Stimulated activated CD4-positive, alpha-beta T cell treated with anti-CD3 and anti-CD28 coated beads, Interleukin-15, amount 100 ng/mL, for 1 hour (primary cell): Measurements from ENCODE around the gene TMOD1.

Source experiments
- DNase-seq, 2 donors: peaks; one replicate each; pipeline ENCODE4 v3.0.0-alpha.2; 2020; ENCODE audit warnings: low read depth in 1 of 2, low spot score in 1 of 2

Gene TMOD1

DNA sequence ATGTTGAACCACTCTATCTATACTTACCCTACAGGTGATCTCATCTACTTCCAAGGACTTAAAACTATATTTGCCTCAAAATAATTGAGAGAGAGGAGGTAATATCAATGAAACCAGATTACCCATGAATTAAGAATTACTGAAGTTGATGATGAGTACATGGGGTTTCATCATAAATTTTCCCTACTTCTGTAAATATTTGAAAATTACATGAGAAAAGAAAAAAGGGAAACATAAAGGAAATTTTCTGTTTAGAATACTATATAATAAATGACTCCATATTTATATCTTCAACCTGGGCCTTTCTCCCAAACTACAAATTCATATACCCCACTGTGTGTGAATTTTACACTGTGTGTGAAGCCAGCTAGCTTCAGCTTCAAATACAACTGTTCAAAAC lies 129.1 kb downstream of the TMOD1 start:
- no peak for DNase-seq

DNA sequence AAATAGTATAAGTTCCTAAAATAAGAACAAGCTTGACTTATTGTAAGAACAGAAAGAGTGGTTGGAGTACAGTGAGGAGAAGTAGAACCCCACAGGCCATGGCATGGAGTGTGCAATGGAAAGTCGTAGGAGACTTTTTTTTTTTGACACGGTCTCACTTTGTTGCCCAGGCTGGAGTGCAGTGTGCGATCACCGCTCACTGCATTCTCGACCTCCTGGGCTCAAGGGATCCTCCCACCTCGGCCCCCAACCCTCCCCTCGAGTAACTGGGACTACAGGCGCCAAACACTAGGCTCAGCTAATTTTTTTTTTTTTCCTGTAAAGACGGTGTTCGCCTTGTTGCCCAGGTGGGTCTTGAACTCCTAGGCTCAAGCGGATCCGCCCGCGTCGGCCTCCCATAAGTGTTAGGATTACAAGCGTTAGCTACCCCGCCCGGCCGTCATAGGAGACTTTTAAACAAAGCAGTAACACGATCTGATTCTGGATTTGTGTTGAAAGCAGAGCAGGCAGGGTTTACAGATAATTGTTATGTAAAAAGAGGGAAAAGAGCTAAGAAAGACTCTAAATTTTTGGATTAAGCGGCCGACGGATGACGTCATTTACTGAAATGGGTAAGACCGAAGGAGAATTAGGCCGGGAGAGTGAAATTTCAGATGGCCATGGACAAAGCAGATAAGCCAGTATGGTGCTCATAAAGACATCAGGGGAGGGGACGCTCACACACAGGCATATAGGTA lies 130.9 kb downstream of the TMOD1 start:
- DNase-seq = no peak

DNA sequence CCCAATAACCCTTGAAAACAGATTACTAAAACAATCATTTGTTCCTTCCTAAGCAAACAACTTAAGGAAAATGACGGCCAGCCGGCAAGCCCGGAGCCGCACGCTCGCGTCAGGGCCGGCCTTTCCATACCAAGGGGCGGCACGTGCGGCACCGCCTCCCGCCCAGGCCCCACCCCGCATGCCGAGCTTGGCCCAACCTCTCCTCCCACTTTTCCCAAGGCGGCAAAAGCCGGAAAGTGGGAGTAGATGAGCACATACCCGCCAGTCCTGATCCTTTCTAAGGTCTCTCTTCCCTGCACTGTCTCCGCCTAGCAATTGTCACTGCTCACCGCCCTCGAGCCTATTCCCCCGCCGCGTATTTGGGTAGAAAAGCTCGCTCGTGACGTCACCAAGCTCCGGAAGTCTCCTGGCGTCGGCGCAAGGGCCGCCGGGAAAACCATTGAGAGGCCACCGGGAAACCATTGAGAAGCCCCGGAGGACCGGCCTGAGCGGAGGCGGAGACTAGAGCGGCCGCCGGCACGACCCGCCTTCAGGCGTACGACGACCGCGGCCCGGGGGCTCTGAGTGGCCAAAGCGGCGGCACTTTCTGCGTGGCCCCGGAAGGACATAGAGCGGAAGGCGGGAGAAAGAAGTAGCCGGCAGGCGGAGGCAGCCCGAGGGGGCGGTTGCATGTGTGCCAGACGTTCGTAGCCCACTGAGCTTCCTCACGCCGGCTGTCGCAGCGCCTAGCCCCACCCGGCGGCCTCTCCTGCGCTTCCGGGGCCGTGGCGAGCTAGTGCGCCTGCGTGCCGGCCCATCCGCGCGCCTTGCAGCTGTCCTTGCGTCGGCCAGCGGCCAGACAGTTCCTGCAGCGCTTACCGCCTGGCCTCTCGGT lies 131.8 kb downstream of the TMOD1 start, which contains the start of the genes NCBP1 and TSTD2:
Gene NCBP1 (plus strand): TSS at position 837 of the 874 bp plus-strand sequence. CDS start 61 bp downstream, outside the sequence.
Gene TSTD2 (minus strand): TSS at position 384 of the 874 bp plus-strand sequence. CDS start 5,806 bp downstream, outside the sequence.
- DNase-seq = peak; percentile 89 to 90

DNA sequence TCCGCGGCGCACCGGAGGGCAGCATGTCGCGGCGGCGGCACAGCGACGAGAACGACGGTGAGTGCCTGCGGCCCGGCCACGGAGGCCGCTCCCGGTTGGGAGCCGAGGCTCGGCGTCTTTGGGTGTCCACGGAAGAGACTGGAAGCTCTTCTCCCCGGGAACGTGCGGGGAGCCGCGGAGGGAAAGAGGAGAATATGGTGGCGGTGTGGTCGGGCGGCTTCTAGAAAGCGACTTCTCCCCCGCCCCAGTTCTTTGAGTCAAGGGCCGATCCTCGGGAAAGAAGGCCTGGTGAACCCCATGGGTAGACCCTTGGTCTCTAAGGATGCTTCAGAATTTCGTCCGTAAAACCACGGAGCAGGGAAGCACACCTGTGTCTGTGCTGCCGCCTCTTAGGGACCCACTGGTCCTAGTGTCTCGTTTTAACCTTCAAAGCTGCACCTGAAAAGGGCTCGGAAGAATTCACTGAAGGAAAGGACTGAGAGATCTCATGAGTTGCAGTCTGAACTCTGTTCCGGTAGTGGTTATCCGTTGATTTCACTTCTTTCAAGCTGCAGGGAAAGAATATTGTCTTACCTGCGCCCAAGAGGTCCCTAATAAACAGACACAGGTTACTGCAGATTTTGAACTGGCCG lies 132.5 kb downstream of the TMOD1 start:
- DNase-seq = no peak

DNA sequence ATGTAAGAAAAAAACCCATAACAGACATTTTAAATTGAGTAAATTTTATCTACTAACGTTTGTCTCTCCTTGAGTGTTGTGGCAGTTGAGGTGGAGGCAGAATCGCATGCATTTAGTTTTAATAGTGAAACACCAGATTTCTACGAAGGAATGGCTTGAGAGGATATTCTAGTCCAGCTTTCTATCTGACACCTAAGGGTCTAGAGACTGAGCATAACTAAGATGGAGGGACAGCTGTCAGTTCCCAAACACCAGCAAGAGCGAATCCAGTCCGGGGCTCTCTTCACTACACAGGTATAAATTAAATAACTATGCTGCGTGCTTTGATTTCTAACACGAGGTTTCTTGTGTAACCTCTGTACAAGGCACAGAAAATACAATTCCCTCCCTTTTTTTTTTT lies 133.6 kb downstream of the TMOD1 start:
- DNase-seq = no peak

DNA sequence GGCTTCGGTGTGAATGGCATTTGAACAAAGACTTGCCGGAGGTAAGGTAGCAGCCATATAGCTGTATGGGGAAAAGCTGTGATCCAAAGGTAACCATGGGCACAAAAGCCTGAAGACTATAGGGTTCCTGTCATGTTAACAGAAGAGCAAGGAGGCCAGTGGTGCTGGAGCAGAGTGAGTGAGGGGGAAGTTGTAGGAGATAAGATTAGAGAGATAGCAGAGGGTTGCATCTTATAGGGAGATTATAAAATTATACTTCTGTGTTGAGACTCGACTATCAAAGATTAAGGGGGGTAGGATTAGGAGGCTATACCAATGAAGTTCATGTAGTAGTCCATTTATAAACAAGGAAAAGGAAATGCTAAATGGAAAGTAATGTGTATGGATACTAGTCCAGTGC lies 135.4 kb downstream of the TMOD1 start:
- no peak for DNase-seq

DNA sequence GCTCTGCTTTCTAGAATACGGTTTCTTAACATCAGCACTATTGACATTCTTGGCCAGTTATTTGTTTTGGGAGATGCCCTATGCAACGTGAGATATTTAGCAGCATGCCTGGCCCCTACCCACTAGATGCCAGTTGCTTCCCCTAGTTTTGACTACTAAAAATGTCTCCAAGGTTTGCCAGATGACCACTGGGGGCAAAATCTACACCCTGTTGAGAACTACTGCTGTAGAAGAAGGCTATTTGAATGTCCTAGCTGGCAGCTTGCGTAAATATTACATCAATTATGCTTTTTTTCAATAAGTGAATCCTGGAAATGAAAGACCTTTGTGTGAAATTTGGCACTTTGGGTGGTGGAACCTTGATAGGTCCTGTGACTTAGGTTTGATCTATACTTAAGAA lies 137.2 kb downstream of the TMOD1 start:
- DNase-seq = no peak

DNA sequence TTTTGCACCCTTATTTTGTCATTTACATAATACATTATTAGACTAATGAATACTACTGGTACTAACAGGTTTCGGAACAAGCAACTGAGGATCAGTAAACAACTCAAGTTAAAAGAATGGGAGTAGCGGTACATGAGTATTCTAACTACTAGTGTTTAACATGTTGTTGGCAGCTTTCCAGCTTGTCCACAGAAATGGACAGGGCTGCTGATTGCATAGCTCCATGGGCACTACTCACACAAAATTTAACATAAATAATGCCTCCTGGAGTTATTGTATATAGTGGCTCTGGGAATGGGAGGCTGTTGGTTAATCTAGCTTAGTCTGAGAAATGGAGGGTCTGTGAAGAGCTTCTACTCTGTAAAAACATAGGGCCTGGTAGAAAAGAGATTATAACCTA lies 138.9 kb downstream of the TMOD1 start:
- no peak for DNase-seq

DNA sequence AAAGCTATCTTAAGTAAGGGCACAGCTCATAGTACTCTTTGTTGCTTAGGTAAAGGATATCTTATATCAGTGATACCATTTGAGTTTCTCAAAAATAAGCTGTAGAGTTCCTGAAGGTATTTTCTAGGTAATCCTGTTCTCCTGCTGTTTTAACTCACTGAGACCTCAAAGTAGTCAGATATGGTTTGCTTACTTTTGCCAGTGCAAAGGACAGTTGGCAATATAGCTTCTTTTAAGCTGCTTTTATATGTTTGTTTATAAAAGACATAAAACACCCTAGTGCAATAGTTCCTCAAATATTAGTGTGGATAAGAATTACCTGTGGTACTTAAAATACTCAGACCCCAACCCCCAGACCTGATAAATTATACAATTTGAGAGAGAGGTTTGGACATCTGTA lies 144.3 kb downstream of the TMOD1 start:
- no peak for DNase-seq

DNA sequence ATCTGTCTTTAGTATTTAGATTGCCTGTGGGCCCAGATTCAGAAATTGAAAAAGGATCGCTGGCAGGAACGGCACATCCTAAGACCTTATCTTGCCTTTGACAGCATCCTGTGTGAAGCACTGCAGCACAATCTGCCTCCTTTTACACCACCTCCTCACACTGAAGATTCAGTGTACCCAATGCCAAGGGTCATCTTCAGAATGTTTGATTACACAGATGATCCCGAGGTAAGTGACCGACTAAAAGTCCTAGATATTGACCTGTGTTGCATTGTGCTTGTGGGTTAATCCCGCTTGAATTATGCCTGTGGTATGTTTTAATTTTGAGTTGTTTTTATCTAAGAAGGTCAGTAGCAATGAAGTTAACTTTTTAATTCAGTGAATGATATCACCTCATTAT lies 146.5 kb downstream of the TMOD1 start:
- DNase-seq = no peak
